ENCODE data around the gene WNT7B. TPM values are rescaled to one million over a fixed set of nuclear protein-coding genes. Genes with fewer than 3 reads are reported as not detected.

WNT7B gene
- total and polyA plus RNA-seq, 10 of the 15 experiments (the other 5 are each of a cell fraction or from before 2014, with no cell fraction given) = 0.12 TPM; not detected in 9

DNA sequence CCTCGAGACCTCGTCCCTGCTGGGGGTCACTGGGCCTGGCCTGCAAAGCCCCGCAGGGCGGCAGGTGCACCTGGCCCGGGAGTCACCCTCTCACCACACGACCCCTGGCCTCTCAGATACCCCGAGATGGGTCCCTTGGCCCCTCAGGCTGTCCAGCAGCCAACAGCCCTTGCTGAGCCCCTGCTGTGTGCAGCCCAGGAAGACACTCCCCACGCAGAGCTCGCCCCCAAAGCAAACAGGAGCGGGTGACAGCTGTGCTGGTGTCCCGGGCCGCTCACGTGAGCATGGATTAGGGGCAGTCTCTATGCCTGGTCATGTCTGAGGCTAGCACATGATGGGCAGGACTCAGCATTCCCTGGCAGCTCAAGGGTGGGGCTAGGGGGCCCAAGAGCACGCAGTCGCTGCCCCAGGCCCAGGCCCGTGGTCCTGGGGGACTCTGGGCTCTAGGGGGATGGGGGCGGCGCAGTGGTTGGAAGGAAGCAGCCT, 31.3 kb downstream of the WNT7B start:
- no TSS peak for BruUV-seq (replicated peaks)
- Histone ChIP-seq H2AFZ (ENCODE audit: control insufficient read depth, low read depth, low read length) (no peak overlapping the region), H3K79me2 (ENCODE audit: control insufficient read depth, insufficient read depth, low read length) (no peaks in the 10 kb centered on the region), H3K9me3 (replicated peaks; ENCODE audit: control insufficient read depth, insufficient read depth, low read length) (no peaks in the 10 kb centered on the region), H3K36me3 (ENCODE audit: control insufficient read depth in 2 of 2, insufficient read depth in 2 of 2, low read length in 1 of 2) (no peaks in the 10 kb centered on the region), H3K4me2 (ENCODE audit: control insufficient read depth, insufficient read depth) (no peak overlapping the region), H3K4me3 (no peak overlapping the region), H3K27ac (ENCODE audit: control insufficient read depth, insufficient read depth) (no peak overlapping the region), H3K4me1 (ENCODE audit: control insufficient read depth, insufficient read depth, low read length) (no peaks in the 10 kb centered on the region), H3K27me3 (replicated peaks in 1 of 2; ENCODE audit: control insufficient read depth in 2 of 2, insufficient read depth in 2 of 2, low read length in 1 of 2) (no peaks in the 10 kb centered on the region; a peak in 2 of 4 replicates), H3K9ac (ENCODE audit: control insufficient read depth, insufficient read depth, low read length) (no peak overlapping the region), H4K20me1 (ENCODE audit: control insufficient read depth, insufficient read depth) (no peaks in the 10 kb centered on the region)
- WGBS (ENCODE audit: insufficient coverage, insufficient replicate concordance, low lambda C conversion rate, missing lambda C conversion rate) = 19% methylated on average over 16 of the region's 18 CpGs
- RAD21 ChIA-PET (ENCODE audit: unreplicated experiment) = no interaction called here
- DNase-seq (ENCODE audit: low read depth, low spot score) (no peak), FAIRE-seq (no peak), ATAC-seq (no peak)
- in situ Hi-C loops (cut with MboI) (no loop called here), intact Hi-C loops (cut with micrococcal nuclease; ENCODE audit: unreplicated experiment) (no loop called here)
- SMC1A ChIA-PET (ENCODE audit: uncharacterized antibody, unreplicated experiment) = no interaction called here
- POLR2A ChIA-PET = no interaction called here
- CTCF ChIA-PET = no interaction called here
- TF ChIP-seq PRDM15 (CRISPR knock-in tag; IDR thresholded peaks at IDR 0.05) (no peak), ATF7 (IDR thresholded peaks at IDR 0.05; ENCODE audit: low read depth) (no peak), SUZ12 (IDR thresholded peaks at IDR 0.05; ENCODE audit: unreplicated experiment) (no peak), ZNF687 (IDR thresholded peaks at IDR 0.05) (no peak), REST (IDR thresholded peaks at IDR 0.05; ENCODE audit: low read depth, low read length) (no peak), CHD1 (IDR thresholded peaks at IDR 0.05; ENCODE audit: low read depth, low read length) (no peak), CREM (IDR thresholded peaks at IDR 0.05; ENCODE audit: low read depth) (no peak), RB1 (IDR thresholded peaks at IDR 0.05; ENCODE audit: borderline replicate concordance) (no peak), CHD4 (IDR thresholded peaks at IDR 0.05) (no peak), CBFB (IDR thresholded peaks at IDR 0.05; ENCODE audit: low read depth) (no peak), BRCA1 (IDR thresholded peaks at IDR 0.05; ENCODE audit: low read depth, low read length) (no peak)
- TF ChIP-seq, protein P1, sequence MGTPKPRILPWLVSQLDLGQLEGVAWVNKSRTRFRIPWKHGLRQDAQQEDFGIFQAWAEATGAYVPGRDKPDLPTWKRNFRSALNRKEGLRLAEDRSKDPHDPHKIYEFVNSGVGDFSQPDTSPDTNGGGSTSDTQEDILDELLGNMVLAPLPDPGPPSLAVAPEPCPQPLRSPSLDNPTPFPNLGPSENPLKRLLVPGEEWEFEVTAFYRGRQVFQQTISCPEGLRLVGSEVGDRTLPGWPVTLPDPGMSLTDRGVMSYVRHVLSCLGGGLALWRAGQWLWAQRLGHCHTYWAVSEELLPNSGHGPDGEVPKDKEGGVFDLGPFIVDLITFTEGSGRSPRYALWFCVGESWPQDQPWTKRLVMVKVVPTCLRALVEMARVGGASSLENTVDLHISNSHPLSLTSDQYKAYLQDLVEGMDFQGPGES (IDR thresholded peaks at IDR 0.05) = no peak
